ENCODE measurements around the gene NHLH1.

The NHLH1 gene

DNA sequence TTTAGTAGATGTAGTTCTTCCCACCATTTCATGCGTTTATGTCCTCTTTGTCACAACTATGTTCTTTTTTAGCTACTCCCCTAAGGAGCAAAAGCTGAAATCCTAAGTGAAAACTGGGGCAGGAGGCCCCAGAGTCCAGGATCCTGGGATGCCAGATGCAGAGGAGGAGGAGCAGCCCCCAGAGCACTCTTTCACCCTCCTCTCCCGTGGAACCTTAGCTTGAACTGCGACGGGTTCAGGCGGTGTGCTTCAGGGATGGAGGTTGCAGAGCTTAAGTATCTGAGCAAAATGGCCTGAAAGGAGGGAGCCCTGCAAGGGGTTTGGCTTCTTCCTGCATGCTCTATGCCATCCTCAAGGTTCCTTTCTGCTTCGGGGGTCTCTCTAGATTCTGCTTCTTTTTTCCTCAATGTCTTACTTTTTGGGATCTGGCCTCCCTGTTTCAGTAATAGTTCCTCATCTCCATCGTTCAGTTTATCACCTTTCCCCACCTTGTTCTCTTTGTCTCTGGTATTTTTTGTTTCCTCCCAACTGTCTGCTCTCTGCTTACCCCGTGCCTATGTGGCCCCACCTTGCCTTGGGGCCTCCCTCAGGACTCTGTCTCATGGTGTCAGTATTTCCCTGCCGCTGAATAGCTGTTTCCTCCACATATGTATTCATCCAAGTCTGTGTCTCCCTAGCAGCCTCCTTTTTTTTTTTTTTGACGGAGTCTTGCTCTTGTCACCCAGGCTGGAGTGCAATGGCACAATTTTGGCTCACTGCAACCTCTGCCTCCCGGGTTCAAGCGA lies 2.7 kb upstream of the NHLH1 start:
- no peak for DNase-seq (ENCODE audit: extremely low read depth, low read depth)
- TF ChIP-seq, protein P1, sequence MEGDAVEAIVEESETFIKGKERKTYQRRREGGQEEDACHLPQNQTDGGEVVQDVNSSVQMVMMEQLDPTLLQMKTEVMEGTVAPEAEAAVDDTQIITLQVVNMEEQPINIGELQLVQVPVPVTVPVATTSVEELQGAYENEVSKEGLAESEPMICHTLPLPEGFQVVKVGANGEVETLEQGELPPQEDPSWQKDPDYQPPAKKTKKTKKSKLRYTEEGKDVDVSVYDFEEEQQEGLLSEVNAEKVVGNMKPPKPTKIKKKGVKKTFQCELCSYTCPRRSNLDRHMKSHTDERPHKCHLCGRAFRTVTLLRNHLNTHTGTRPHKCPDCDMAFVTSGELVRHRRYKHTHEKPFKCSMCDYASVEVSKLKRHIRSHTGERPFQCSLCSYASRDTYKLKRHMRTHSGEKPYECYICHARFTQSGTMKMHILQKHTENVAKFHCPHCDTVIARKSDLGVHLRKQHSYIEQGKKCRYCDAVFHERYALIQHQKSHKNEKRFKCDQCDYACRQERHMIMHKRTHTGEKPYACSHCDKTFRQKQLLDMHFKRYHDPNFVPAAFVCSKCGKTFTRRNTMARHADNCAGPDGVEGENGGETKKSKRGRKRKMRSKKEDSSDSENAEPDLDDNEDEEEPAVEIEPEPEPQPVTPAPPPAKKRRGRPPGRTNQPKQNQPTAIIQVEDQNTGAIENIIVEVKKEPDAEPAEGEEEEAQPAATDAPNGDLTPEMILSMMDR (IDR thresholded peaks at IDR 0.05; ENCODE audit: low read depth, low read length): no peak

DNA sequence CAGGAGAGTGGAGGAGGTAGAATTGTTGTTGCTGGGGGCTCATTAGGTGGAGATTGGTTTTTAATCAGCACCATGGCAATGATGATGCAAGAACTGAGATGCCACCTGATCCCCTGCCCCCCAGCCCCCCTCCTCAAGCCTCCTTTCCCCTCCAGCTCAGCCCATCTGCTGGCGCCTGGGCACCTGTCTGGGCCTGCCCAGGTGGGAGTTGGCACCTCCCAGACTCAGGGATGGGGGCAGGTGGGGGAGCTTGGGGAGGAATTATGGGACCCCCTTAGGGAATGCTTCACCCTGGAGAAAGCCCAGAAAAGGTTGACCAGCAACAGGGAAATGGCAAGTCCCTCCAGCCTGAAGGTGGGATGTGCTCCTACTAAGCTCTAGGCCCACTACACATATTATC lies 1.5 kb upstream of the NHLH1 start:
- no peak for DNase-seq (ENCODE audit: extremely low read depth, low read depth)
- TF ChIP-seq, protein P1 (IDR thresholded peaks at IDR 0.05; ENCODE audit: low read depth, low read length): no peak

DNA sequence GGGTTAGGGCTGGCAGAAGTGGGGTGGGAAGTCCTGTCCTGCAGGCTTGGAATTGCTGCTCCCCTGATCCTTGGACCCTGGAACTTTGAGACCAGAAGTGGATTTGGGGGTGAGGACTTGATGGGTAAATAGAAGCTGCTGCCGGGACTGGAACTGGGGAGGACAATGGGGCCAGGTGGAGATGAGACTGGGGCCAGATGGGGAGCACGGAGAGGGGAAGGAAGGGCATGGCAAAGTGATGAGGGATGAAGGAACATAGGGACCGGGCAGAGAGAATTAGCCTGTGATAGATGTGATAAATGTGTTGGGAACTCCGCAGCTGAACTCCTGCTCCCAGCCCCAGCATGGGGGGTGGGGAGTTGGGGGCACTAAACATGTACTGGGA lies 637 bp downstream of the NHLH1 start:
- DNase-seq (ENCODE audit: extremely low read depth, low read depth): no peak
- TF ChIP-seq, protein P1 (IDR thresholded peaks at IDR 0.05; ENCODE audit: low read depth, low read length): no peak

DNA sequence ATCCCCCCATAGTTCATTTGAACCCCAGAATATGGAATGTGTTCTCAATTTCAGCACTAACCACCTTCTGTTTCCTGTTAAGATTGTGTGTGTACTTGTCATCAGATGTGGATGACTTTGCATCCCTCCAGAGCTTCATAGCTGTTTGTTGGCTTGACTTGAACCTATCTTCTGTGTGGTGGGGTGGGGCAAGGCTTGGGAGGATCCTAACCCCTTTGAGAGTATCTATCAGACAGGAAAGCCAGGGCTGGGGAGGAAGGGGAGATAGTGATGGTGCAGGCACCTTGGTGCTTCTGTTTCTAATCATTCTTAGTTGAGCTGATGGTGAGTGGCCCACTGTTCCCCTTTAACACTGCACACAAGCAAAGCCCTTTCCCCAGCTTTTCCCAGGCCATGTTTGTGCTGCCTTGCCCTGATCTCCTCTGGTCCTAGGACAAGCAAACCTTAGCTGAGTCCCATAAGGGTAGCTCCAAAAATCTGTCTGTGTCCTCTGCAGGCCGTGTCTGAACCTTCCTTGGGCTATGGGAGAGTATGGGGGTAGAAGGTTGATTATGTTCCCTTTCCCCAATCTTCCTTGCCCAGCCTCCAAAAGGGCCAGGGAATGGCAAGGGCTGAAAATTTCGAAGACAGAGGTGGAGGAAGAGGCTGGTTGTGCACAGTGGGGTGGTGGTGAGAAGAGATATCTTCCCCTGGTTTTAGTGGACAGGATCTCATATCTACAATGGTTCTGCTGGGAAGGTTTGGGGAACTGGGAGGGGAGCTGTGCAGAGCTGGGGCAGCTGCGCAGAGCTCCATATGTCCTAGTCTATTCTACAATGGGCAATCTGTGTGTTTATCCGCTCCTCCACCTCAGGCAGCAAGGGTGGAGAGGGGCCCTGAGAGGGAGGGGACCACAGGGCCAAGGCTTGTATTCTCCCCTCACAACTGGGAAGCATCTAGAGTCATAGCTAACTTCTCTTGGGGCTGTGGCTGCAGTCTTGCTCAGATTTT lies 1.4 kb downstream of the NHLH1 start:
- TF ChIP-seq, protein P1 (IDR thresholded peaks at IDR 0.05; ENCODE audit: low read depth, low read length): no peak
- DNase-seq (ENCODE audit: extremely low read depth, low read depth): no peak

DNA sequence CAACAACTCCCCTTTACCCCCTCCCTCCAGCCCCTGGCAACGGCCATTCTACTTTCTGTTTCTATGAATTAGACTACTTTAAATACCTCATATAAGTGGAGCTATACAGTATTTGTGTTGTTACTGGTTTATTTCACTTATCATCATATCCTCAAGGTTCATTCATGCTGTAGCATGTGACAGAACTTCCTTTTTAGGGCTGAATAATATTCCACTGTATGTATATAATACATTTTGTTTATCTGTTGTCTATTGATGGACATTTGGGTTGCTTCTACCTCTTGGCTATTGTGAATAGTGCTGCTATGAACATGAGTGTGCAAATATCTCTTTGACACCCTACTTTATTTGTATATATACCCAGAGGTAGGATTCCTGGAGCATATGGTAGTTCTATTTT lies 2.2 kb downstream of the NHLH1 start:
- no peak for DNase-seq (ENCODE audit: extremely low read depth, low read depth)
- TF ChIP-seq, protein P1 (IDR thresholded peaks at IDR 0.05; ENCODE audit: low read depth, low read length): no peak

DNA sequence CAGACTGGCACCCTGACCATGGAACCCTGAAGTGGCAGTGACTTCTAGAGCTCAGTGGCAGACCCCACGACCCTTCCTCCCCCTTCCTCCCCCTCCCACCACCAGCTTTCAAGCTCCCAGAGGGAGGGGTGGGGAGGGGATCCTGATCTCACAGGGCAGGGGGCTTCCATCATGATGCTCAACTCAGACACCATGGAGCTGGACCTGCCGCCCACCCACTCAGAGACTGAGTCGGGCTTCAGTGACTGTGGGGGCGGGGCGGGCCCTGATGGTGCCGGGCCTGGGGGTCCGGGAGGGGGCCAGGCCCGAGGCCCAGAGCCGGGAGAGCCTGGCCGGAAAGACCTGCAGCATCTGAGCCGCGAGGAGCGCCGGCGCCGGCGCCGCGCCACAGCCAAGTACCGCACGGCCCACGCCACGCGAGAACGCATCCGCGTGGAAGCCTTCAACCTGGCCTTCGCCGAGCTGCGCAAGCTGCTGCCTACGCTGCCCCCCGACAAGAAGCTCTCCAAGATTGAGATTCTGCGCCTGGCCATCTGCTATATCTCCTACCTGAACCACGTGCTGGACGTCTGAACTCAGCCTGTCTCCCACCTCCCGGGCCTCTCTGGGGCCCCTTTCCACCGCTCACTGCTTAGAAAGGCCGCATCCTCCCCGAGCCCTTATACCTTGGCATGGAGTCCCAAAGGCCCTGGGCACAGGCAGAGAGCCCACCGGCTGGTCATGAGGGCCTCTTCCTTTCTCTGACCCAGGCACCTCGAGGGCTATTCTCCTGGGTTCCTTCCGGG lies 3.9 kb downstream of the NHLH1 start:
- TF ChIP-seq, protein P1 (IDR thresholded peaks at IDR 0.05; ENCODE audit: low read depth, low read length): no peak
- no peak for DNase-seq (ENCODE audit: extremely low read depth, low read depth)
